Neural progenitor cell (in vitro differentiated cells): ENCODE results near the gene GNAI2.

Experiments
- CTCF ChIP-seq: fragments of 200-600 bp; sonication (generic); IDR thresholded peaks from 2 replicates; pipeline ENCODE4 v1.5.1; 2017; ENCODE audit warnings: antibody characterized with exemption, mild to moderate bottlenecking
- EZH2 ChIP-seq: fragments of 200-600 bp; sonication (generic); IDR thresholded peaks from 2 replicates; pipeline ENCODE4 v1.6.1; 2017; ENCODE audit warnings: antibody characterized with exemption, mild to moderate bottlenecking, moderate library complexity
- EZH2phosphoT487 ChIP-seq: fragments of 200-600 bp; sonication (generic); IDR thresholded peaks from 2 replicates; pipeline ENCODE4 v1.6.1; 2017; ENCODE audit warnings: antibody characterized with exemption

- no peak for TF ChIP-seq CTCF
- no peak for TF ChIP-seq EZH2phosphoT487
- no peak for TF ChIP-seq EZH2
Measured at GRCh38 chr3:50187750-50188149, 48.3 kb upstream of the GNAI2 start.
